K562 (cell line): ENCODE measurements around the gene TAT. TPM values are rescaled to one million over a fixed set of nuclear protein-coding genes. Genes with fewer than 3 reads are reported as not detected.

Experiments used
- ATAC-seq: fragments of 200-7000 bp; cut with Tn5 transposase; 3 replicates; pipeline ENCODE4 v1.9.1; 2020; ENCODE audit warnings: moderate library complexity
- BruUV-seq: library from RNA; stranded (reverse); fragments of 400-500 nt; replicated peaks from 2 replicates; lab custom pipeline; 2021; lab: Mats Ljungman, UMichigan
- CTCF ChIA-PET: fragments of 300-600 bp; formaldehyde crosslinking; extraction: SDS; loops from one replicate; lab custom pipeline; 2021; ENCODE audit warnings: low intra/inter-chr PET ratio; lab: Yijun Ruan, JAX
- POLR2A ChIA-PET: fragments of 300-600, 350-650 bp; sonication (Branson Sonifier 250); formaldehyde crosslinking; extraction: SDS; loops from one replicate; lab custom pipeline; 2021; ENCODE audit warnings: antibody characterized with exemption, inconsistent platforms; lab: Yijun Ruan, JAX
- DNase-seq, 4 experiments: peaks; one replicate each; pipeline versions ENCODE4 v3.0.0 to v3.0.0-alpha.2; 2011 to 2018; ENCODE audit warnings: low spot score in 3 of 4, mixed read lengths in 3 of 4; ENCODE audit errors: extremely low read depth in 1 of 4
- FAIRE-seq: peaks from 2 replicates; lab custom pipeline; 2011; peaks lifted over from hg19 to GRCh38; lab: Jason Lieb, UNC
- H2AFZ ChIP-seq: 2 replicates; pipeline ENCODE4 v1.6.0; 2011; ENCODE audit warnings: low read depth, low read length, control low read depth, inconsistent platforms
- H3K27ac ChIP-seq: fragments of 200-600 bp; 3 replicates; pipeline ENCODE4 v1.8.0; 2011; ENCODE audit warnings: low read depth, mild to moderate bottlenecking, control low read depth, inconsistent platforms, low read length, moderate library complexity, mixed read lengths; ENCODE audit errors: extremely low read depth
- H3K27me3 ChIP-seq, 2 experiments: fragments of 300-600 bp in 1 of 2; 2 replicates in 1 of 2; 3 replicates in 1 of 2; pipeline versions ENCODE4 v1.6.0 to v1.8.0; 2011; ENCODE audit warnings: inconsistent platforms in 2 of 2, low read length in 2 of 2, mild to moderate bottlenecking in 1 of 2, mixed read lengths in 1 of 2, moderate library complexity in 1 of 2; ENCODE audit not compliant: control insufficient read depth in 2 of 2, insufficient read depth in 2 of 2
- H3K36me3 ChIP-seq: fragments of 300-600 bp; 3 replicates; pipeline ENCODE4 v1.8.0; 2011; ENCODE audit warnings: mild to moderate bottlenecking, low read length, inconsistent platforms; ENCODE audit not compliant: control insufficient read depth, insufficient read depth
- H3K4me1 ChIP-seq, 2 experiments: fragments of 200-600 bp in 1 of 2; replicated peaks in 1 of 2; 2 replicates in 1 of 2; 3 replicates in 1 of 2; pipeline versions ENCODE4 v1.5.1 to v1.8.0; 2011; ENCODE audit warnings: inconsistent platforms in 2 of 2, low read length in 2 of 2, mild to moderate bottlenecking in 1 of 2, mixed read lengths in 1 of 2, moderate library complexity in 1 of 2; ENCODE audit not compliant: control insufficient read depth in 2 of 2, insufficient read depth in 2 of 2
- H3K4me2 ChIP-seq: 2 replicates; pipeline ENCODE4 v1.6.1; 2011; ENCODE audit warnings: low read length, control low read depth, inconsistent platforms, mixed read lengths; ENCODE audit not compliant: insufficient read depth
- H3K4me3 ChIP-seq: fragments of 200-600 bp; sonication (generic), shearing (Covaris generic); 2 replicates; pipeline ENCODE4 v1.5.1; 2016; ENCODE audit warnings: control low read depth, inconsistent platforms
- H3K79me2 ChIP-seq: fragments of 200-600 bp; 3 replicates; pipeline ENCODE4 v1.8.0; 2011; ENCODE audit warnings: low read length, inconsistent platforms; ENCODE audit not compliant: control insufficient read depth, insufficient read depth
- H3K9ac ChIP-seq, 2 experiments: 2 replicates each; pipeline versions ENCODE4 v1.6.0 to v1.6.1; 2011; ENCODE audit warnings: low read depth in 2 of 2, low read length in 2 of 2, control low read depth in 1 of 2, inconsistent platforms in 1 of 2, mild to moderate bottlenecking in 1 of 2, mixed read lengths in 1 of 2; ENCODE audit not compliant: insufficient read depth in 1 of 2
- H3K9me1 ChIP-seq: one replicate; pipeline ENCODE4 v1.6.0; 2011; ENCODE audit warnings: inconsistent platforms, mild to moderate bottlenecking, low read length, moderate library complexity; ENCODE audit not compliant: control insufficient read depth, insufficient read depth
- H3K9me3 ChIP-seq: replicated peaks from 2 replicates; pipeline ENCODE4 v1.5.1; 2011; ENCODE audit warnings: low read depth, low read length, inconsistent platforms; ENCODE audit not compliant: control insufficient read depth, insufficient read depth
- H4K20me1 ChIP-seq: replicated peaks from 2 replicates; pipeline ENCODE4 v1.6.1; 2011; ENCODE audit warnings: low read length, inconsistent platforms, mixed read lengths; ENCODE audit not compliant: control insufficient read depth, insufficient read depth
- CBX2 ChIP-seq: fragments of 200-600 bp; sonication (generic); IDR thresholded peaks from one replicate; pipeline ENCODE4 v1.6.1; 2012; ENCODE audit warnings: mild to moderate bottlenecking, low read length, inconsistent platforms; ENCODE audit not compliant: insufficient read depth, poor library complexity, severe bottlenecking
- HMG20B ChIP-seq: fragments of 250-450 bp; sonication (Bioruptor Pico); IDR thresholded peaks from 2 replicates; pipeline ENCODE4 v1.5.0; 2021; ENCODE audit warnings: mild to moderate bottlenecking
- KDM2B ChIP-seq: fragments of 250-450 bp; sonication (Bioruptor Pico); IDR thresholded peaks from 2 replicates; pipeline ENCODE4 v1.8.0; 2021; ENCODE audit warnings: mild to moderate bottlenecking, moderate library complexity
- PHB2 ChIP-seq: fragments of 450-650 bp; IDR thresholded peaks from 2 replicates; pipeline ENCODE4 v1.6.1; 2017; ENCODE audit warnings: low read depth
- PTBP1 ChIP-seq: fragments of 200-400 bp; formaldehyde crosslinking; IDR thresholded peaks from 2 replicates; pipeline ENCODE4 v1.6.1; 2017; ENCODE audit warnings: low read depth, low read length
- SIX5 ChIP-seq, 2 experiments: IDR thresholded peaks; 2 replicates each; pipeline ENCODE4 v1.6.1; 2011; ENCODE audit warnings: low read length in 2 of 2, borderline replicate concordance in 1 of 2, low read depth in 1 of 2, mild to moderate bottlenecking in 1 of 2, moderate library complexity in 1 of 2; ENCODE audit not compliant: insufficient read depth in 1 of 2
- WGBS: fragments of 100-300 bp; shearing (Covaris generic); methylation state at CpG from one replicate; pipeline ENCODE4 v1.1.6; 2016; ENCODE audit warnings: low coverage, mixed read lengths; ENCODE audit not compliant: insufficient coverage; ENCODE audit errors: missing lambda C conversion rate; 5-methylcytosine and 5-hydroxymethylcytosine counted together
- in situ Hi-C: fragments of 300-500 bp; cut with MboI; formaldehyde crosslinking; loops from 4 replicates; pipeline ENCODE4 v1.15.0; 2018; ENCODE audit warnings: inconsistent platforms, mixed read lengths
- intact Hi-C: fragments of 100-400 bp; cut with micrococcal nuclease; formaldehyde crosslinking; loops from 2 replicates; pipeline ENCODE4 v1.14.2; 2022
- polyA plus RNA-seq, 8 experiments: library from polyadenylated mRNA; depleted of rRNA in 4 of 8; stranded (reverse) in 5 of 8; unstranded in 3 of 8; fragments of >200 nt; fragmentation: Nextera tagmentation in 2 of 8; fragmentation: Illumina TruSeq in 1 of 8; extraction: Ambion mirVana in 2 of 8; extraction: Trizol in 1 of 8; gene quantifications; 2 replicates each; pipeline versions ENCODE4 v1.2.1 to v1.2.3, GENCODE V29; 2011 to 2014; ENCODE audit warnings: inconsistent platforms in 1 of 8, missing spikeins in 1 of 8
- total RNA-seq, 7 experiments: library from RNA; depleted of rRNA in 6 of 7; stranded (reverse); fragments of >200 nt in 6 of 7; fragmentation: Illumina TruSeq in 2 of 7; extraction: Trizol in 2 of 7; gene quantifications; 2 replicates each; pipeline versions ENCODE4 v1.2.1 to v1.2.3, GENCODE V29; 2011 to 2021; ENCODE audit warnings: low replicate concordance in 1 of 7

TAT gene
- total and polyA plus RNA-seq, 9 of the 15 experiments (the other 6 are each of a cell fraction or from before 2014, with no cell fraction given) = 0.04 to 0.24 (median 0.04) TPM; not detected in 6

DNA sequence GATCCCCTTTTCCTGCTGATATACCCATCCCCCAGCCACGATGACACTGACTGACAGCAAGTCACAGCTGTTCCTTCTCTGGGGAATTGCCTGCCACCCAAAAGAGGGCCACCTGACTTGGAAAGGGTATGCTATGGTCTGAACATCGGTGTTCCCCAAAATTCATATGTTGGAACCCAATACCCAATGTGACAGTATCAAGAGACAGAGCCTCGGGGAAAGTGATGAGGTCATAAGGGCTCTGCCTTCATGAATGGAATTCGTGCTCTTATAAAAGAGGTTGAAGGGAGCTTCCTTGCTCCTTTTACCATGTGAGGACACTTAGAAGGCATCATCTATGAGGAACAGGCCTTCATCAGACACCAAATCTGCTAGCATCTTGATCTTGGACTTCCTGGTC lies 41.5 kb upstream of the TAT start:
- CTCF ChIA-PET = no interaction called here
- no peak overlapping the region for H3K4me3 ChIP-seq
- no peaks in the 10 kb centered on the region for H3K4me1 ChIP-seq
- intact Hi-C loops (loop anchor here (10.0 kb wide), 1 partner anchor 346 kb away; no protein-coding TSS in a partner anchor), in situ Hi-C loops (no loop called here)
- H3K9ac ChIP-seq = no peak overlapping the region
- H3K79me2 ChIP-seq = no peaks in the 10 kb centered on the region
- H3K27ac ChIP-seq = no peak overlapping the region
- peaks cover 0 to 18% of the 10 kb centered on the region in 2 experiments; a peak in 3 of 5 replicates for H3K27me3 ChIP-seq
- H3K36me3 ChIP-seq = no peaks in the 10 kb centered on the region
- WGBS = 0% methylated on average over 4 of the region's 4 CpGs
- no peak for DNase-seq
- no peak overlapping the region for H2AFZ ChIP-seq
- no peaks in the 10 kb centered on the region for H4K20me1 ChIP-seq
- H3K9me1 ChIP-seq = no peaks in the 10 kb centered on the region
- no peak overlapping the region for H3K4me2 ChIP-seq
- no TSS peak for BruUV-seq
- no peak for ATAC-seq
- no peak for FAIRE-seq
- no peak for TF ChIP-seq PHB2
- TF ChIP-seq KDM2B (CRISPR knock-in tag) = no peak
- no peak for TF ChIP-seq CBX2
- no peak for TF ChIP-seq SIX5 (IDR thresholded peaks at IDR 0.05; ENCODE audit: borderline replicate concordance in 1 of 2, insufficient read depth in 1 of 2, low read depth in 1 of 2, low read length in 2 of 2)
- TF ChIP-seq PTBP1 = no peak
- TF ChIP-seq HMG20B (CRISPR knock-in tag) = no peak
- POLR2A ChIA-PET = interaction anchor here (1.1 kb wide), 1 partner anchor 10 kb away, joined by 3 read pairs; no protein-coding TSS in a partner anchor
- no peaks in the 10 kb centered on the region for H3K9me3 ChIP-seq
